CD14-positive monocyte (primary cell): ENCODE measurements around the gene SLC7A4. TPM values are rescaled to one million over a fixed set of nuclear protein-coding genes. Genes with fewer than 3 reads are reported as not detected.

Experiments used
- DNase-seq, 3 donors: peaks; one replicate each; pipeline ENCODE4 v3.0.0-alpha.2; 2011 to 2022
- H2AFZ ChIP-seq: 2 replicates; pipeline ENCODE4 v1.6.0; 2012; ENCODE audit warnings: mild to moderate bottlenecking, low read depth, low read length, inconsistent platforms; ENCODE audit not compliant: insufficient read depth, poor library complexity, severe bottlenecking
- H3K27ac ChIP-seq, 2 donors: 1 replicate in 1 of 2; 2 replicates in 1 of 2; pipeline ENCODE4 v1.5.1; 2012 to 2013; ENCODE audit warnings: low read length in 2 of 2, control low read depth in 1 of 2, inconsistent platforms in 1 of 2, low read depth in 1 of 2, mild to moderate bottlenecking in 1 of 2
- H3K27me3 ChIP-seq, 2 donors: one replicate each; pipeline versions ENCODE4 v1.6.0 to v1.6.1; 2011 to 2013; ENCODE audit warnings: low read length in 2 of 2; ENCODE audit not compliant: control insufficient read depth in 2 of 2, insufficient read depth in 2 of 2
- H3K36me3 ChIP-seq, 2 donors: replicated peaks in 1 of 2; 1 replicate in 1 of 2; 2 replicates in 1 of 2; pipeline versions ENCODE4 v1.5.1 to v1.6.1; 2012 to 2013; ENCODE audit warnings: low read length in 2 of 2, control low read depth in 1 of 2, inconsistent platforms in 1 of 2, mild to moderate bottlenecking in 1 of 2; ENCODE audit not compliant: insufficient read depth in 2 of 2, control insufficient read depth in 1 of 2
- H3K4me1 ChIP-seq, 2 donors: 1 replicate in 1 of 2; 2 replicates in 1 of 2; pipeline versions ENCODE4 v1.5.1 to v1.6.1; 2012 to 2013; ENCODE audit warnings: low read length in 2 of 2, control low read depth in 1 of 2, inconsistent platforms in 1 of 2, mild to moderate bottlenecking in 1 of 2, moderate library complexity in 1 of 2; ENCODE audit not compliant: insufficient read depth in 2 of 2, control insufficient read depth in 1 of 2
- H3K4me2 ChIP-seq: replicated peaks from 2 replicates; pipeline ENCODE3; 2012; ENCODE audit warnings: low read length, moderate library complexity, mild to moderate bottlenecking; ENCODE audit not compliant: poor library complexity, severe bottlenecking; ENCODE audit errors: extremely low read depth
- H3K4me3 ChIP-seq, 3 experiments: fragments of 200-600 bp in 1 of 3; sonication (generic) in 1 of 3; replicated peaks in 1 of 3; 1 replicate in 2 of 3; 2 replicates in 1 of 3; pipeline ENCODE4 v1.5.1; 2011 to 2013; ENCODE audit warnings: low read length in 3 of 3, mild to moderate bottlenecking in 3 of 3, control low read depth in 2 of 3, low read depth in 2 of 3, inconsistent platforms in 1 of 3, moderate library complexity in 1 of 3
- H3K79me2 ChIP-seq: 2 replicates; pipeline ENCODE4 v1.6.0; 2012; ENCODE audit warnings: mild to moderate bottlenecking, control low read depth, inconsistent platforms, low read length, moderate library complexity; ENCODE audit not compliant: insufficient read depth
- H3K9ac ChIP-seq: 2 replicates; pipeline ENCODE4 v1.6.0; 2017; ENCODE audit warnings: low read length, mild to moderate bottlenecking; ENCODE audit not compliant: insufficient read depth, poor library complexity, severe bottlenecking
- H3K9me3 ChIP-seq, 2 donors: replicated peaks in 1 of 2; 1 replicate in 1 of 2; 2 replicates in 1 of 2; pipeline versions ENCODE4 v1.5.1 to v1.6.1; 2012 to 2013; ENCODE audit warnings: low read length in 2 of 2, control low read depth in 1 of 2; ENCODE audit not compliant: control insufficient read depth in 1 of 2, insufficient read depth in 1 of 2
- H4K20me1 ChIP-seq: 2 replicates; pipeline ENCODE4 v1.6.0; 2012; ENCODE audit warnings: mild to moderate bottlenecking, low read length, control low read depth, moderate library complexity; ENCODE audit not compliant: insufficient read depth
- H3K27ac Mint-ChIP-seq, 7 donors: one replicate each; pipeline ENCODE4 v1.8.0; 2020; ENCODE audit warnings: mild to moderate bottlenecking in 7 of 7, mixed read lengths in 7 of 7, moderate library complexity in 6 of 7, inconsistent platforms in 2 of 7
- H3K27me3 Mint-ChIP-seq, 3 donors: one replicate each; pipeline ENCODE4 v1.8.0; 2021 to 2022; ENCODE audit warnings: low read depth in 3 of 3, mild to moderate bottlenecking in 3 of 3, mixed read lengths in 3 of 3, moderate library complexity in 3 of 3, inconsistent platforms in 1 of 3
- H3K36me3 Mint-ChIP-seq, 2 donors: one replicate each; pipeline ENCODE4 v1.8.0; 2020; ENCODE audit warnings: mixed read lengths in 2 of 2, inconsistent platforms in 1 of 2, mild to moderate bottlenecking in 1 of 2
- H3K4me1 Mint-ChIP-seq: one replicate; pipeline ENCODE4 v1.8.0; 2020; ENCODE audit warnings: mild to moderate bottlenecking, mixed read lengths
- H3K4me3 Mint-ChIP-seq, 2 donors: one replicate each; pipeline ENCODE4 v1.8.0; 2020; ENCODE audit warnings: mild to moderate bottlenecking in 2 of 2, mixed read lengths in 2 of 2, moderate library complexity in 1 of 2
- H3K9me3 Mint-ChIP-seq, 7 donors: one replicate each; pipeline ENCODE4 v1.8.0; 2020 to 2022; ENCODE audit warnings: mixed read lengths in 7 of 7, mild to moderate bottlenecking in 6 of 7, moderate library complexity in 6 of 7, inconsistent platforms in 2 of 7
- WGBS: methylation state at CpG from one replicate; pipeline ENCODE4 v1.1.5; 2013; ENCODE audit warnings: missing lambda C conversion rate; ENCODE audit not compliant: insufficient coverage; 5-methylcytosine and 5-hydroxymethylcytosine counted together
- intact Hi-C, 2 donors: fragments of 100-400 bp; cut with micrococcal nuclease; formaldehyde crosslinking; loops; one replicate each; pipeline versions ENCODE4 v1.15.0 to v1.15.1; 2023
- polyA plus RNA-seq, 3 donors: library from polyadenylated mRNA; depleted of rRNA in 1 of 3; unstranded in 2 of 3; stranded (reverse) in 1 of 3; fragments of 300-500 nt in 2 of 3; fragments of >200 nt in 1 of 3; fragmentation: Illumina TruSeq in 2 of 3; gene quantifications; 1 replicate in 2 of 3; 2 replicates in 1 of 3; pipeline ENCODE4 v1.2.3, GENCODE V29; 2012 to 2021
- TF ChIP-seq, protein P1 (sequence below): fragments of 200-600 bp; IDR thresholded peaks from one replicate; pipeline ENCODE4 v1.8.0; 2022; ENCODE audit warnings: antibody characterized with exemption, mild to moderate bottlenecking

SLC7A4 gene
- polyA plus RNA-seq, 3 donors, result not detected

DNA sequence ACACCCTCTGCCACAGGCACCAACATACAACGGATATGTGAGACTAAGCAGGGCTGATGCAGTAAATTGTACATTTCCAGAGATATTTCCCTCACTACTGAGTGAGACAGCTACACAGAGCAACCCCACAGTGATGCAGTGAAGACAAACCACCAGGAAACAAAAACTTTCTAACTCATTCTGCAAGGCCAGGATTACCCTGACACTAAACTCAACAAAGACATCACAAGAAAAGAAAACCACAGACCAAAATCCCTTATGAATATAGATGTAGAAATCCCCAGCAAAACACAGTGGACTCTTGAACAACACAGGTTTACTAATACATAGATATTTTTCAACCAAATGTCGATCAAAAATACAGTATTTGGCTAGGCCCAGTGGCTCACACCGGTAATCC is 1.5 kb upstream of the SLC7A4 start:
- H3K27me3 Mint-ChIP-seq, result peaks cover 32 to 42% (median 40%) of the 10 kb centered on the region in 3 donors
- intact Hi-C loops, result no loop called here
- H3K4me1 ChIP-seq, result no peaks in the 10 kb centered on the region
- H3K4me2 ChIP-seq, result no peak overlapping the region
- peaks cover 0 to 5% (median 0%) of the 10 kb centered on the region in 7 donors for H3K9me3 Mint-ChIP-seq
- H2AFZ ChIP-seq, result no peak overlapping the region
- no peaks in the 10 kb centered on the region for H3K4me1 Mint-ChIP-seq
- H3K27ac ChIP-seq, result no peak overlapping the region
- H3K9ac ChIP-seq, result no peak overlapping the region
- no peaks in the 10 kb centered on the region for H3K36me3 Mint-ChIP-seq
- H3K4me3 ChIP-seq, result no peak overlapping the region
- no peaks in the 10 kb centered on the region for H4K20me1 ChIP-seq
- peaks cover 9 to 30% of the 10 kb centered on the region in 2 donors for H3K27me3 ChIP-seq
- H3K79me2 ChIP-seq, result no peaks in the 10 kb centered on the region
- no peaks in the 10 kb centered on the region for H3K36me3 ChIP-seq
- DNase-seq, result no peak
- H3K9me3 ChIP-seq, result no peaks in the 10 kb centered on the region
- no peak overlapping the region for H3K4me3 Mint-ChIP-seq
- TF ChIP-seq, protein P1, sequence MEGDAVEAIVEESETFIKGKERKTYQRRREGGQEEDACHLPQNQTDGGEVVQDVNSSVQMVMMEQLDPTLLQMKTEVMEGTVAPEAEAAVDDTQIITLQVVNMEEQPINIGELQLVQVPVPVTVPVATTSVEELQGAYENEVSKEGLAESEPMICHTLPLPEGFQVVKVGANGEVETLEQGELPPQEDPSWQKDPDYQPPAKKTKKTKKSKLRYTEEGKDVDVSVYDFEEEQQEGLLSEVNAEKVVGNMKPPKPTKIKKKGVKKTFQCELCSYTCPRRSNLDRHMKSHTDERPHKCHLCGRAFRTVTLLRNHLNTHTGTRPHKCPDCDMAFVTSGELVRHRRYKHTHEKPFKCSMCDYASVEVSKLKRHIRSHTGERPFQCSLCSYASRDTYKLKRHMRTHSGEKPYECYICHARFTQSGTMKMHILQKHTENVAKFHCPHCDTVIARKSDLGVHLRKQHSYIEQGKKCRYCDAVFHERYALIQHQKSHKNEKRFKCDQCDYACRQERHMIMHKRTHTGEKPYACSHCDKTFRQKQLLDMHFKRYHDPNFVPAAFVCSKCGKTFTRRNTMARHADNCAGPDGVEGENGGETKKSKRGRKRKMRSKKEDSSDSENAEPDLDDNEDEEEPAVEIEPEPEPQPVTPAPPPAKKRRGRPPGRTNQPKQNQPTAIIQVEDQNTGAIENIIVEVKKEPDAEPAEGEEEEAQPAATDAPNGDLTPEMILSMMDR, result no peak
- H3K27ac Mint-ChIP-seq, result peak overlapping the region in 1 of 7 donors; percentile 13
- WGBS, result no CpG with 5 or more reads among the region's 3 CpGs

DNA sequence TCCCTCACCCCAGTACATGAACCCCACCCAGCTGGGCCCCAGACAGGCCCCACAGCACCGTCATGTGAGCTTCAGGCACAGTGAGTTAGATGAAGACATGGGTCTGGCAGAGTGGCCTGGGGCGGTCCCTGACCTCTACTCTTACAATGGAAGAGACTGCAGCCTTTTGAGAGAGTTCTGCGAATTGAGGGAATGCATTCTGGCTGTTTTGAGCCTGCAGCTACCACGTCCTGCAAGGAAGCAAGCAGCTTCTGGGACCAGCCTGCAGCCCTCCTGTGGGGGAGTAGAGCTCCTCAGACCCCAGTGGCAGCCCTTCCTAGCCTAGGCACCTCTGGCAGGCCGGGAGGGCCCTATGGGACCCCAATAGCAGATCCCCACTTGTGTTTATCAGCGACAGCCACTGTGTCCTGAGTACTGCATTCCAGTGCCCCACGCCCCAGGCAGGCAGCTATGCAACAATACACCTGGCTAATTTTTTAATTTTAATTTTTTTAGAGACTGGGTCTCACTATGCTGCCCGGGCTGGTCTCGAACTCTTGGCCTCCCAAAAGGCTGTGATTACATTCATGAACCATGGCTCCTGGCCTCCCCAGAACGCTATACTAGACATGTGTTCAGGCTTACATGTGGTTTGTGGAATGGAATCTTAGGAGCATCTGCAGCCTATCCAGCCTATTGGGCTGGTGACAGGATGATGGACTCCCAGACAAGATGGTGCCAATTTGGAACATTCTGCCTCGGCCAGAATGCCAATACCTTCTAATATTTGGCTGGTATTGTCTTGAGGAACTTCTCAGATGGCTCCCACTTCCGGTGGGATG is 717 bp upstream of the SLC7A4 start:
- H3K36me3 Mint-ChIP-seq, result no peaks in the 10 kb centered on the region
- Histone ChIP-seq H3K27me3 (peaks cover 9 to 30% of the 10 kb centered on the region in 2 donors), H3K9ac (no peak overlapping the region), H2AFZ (no peak overlapping the region), H3K4me3 (no peak overlapping the region), H4K20me1 (no peaks in the 10 kb centered on the region), H3K9me3 (no peaks in the 10 kb centered on the region), H3K36me3 (no peaks in the 10 kb centered on the region), H3K4me1 (no peaks in the 10 kb centered on the region), H3K27ac (no peak overlapping the region), H3K79me2 (no peaks in the 10 kb centered on the region), H3K4me2 (no peak overlapping the region)
- peak overlapping the region in 1 of 2 donors; percentile 46 for H3K4me3 Mint-ChIP-seq
- no peak overlapping the region for H3K27ac Mint-ChIP-seq
- 91% methylated on average over 6 of the region's 12 CpGs for WGBS
- intact Hi-C loops, result no loop called here
- no peak for DNase-seq
- H3K27me3 Mint-ChIP-seq, result peaks cover 32 to 42% (median 40%) of the 10 kb centered on the region in 3 donors
- no peaks in the 10 kb centered on the region for H3K4me1 Mint-ChIP-seq
- TF ChIP-seq, protein P1, result no peak
- H3K9me3 Mint-ChIP-seq, result peaks cover 0 to 5% (median 0%) of the 10 kb centered on the region in 7 donors
